Measurements from ENCODE around the gene LRRC39. TPM values are rescaled to one million over a fixed set of nuclear protein-coding genes. Genes with fewer than 3 reads are reported as not detected.
A peak's percentile ranks its signal among the peaks of the same experiment; 100 is the strongest.
"Not testable (repeated sequence)": the region's sequence is repeated elsewhere in the genome, so short reads cannot be mapped to it uniquely, and the experiment has no call there.

Gene LRRC39
- total and polyA plus RNA-seq, 12 donors = 13.9 to 355 (median 135) TPM

- H3K4me3 ChIP-seq; intact Hi-C loops (cut with DNase I); H3K4me1 ChIP-seq; ATAC-seq; DNase-seq; H3K27me3 ChIP-seq; H3K27ac ChIP-seq: not testable (repeated sequence)
- 69 to 71% methylated on average over 6 of the region's 6 CpGs for WGBS, 2 donors
- H3K9me3 ChIP-seq = peaks cover 0 to 18% (median 4%) of the 10 kb centered on the region in 11 donors
- H3K36me3 ChIP-seq = peaks cover 0 to 96% (median 38%) of the 10 kb centered on the region in 9 donors
Measured at GRCh38 chr1:100200060-100200459, 22.0 kb upstream of the LRRC39 start.

GRCh38 chr1:100198596-100198995 lies 20.5 kb upstream of the LRRC39 start:
- Histone ChIP-seq H3K9me3 (peaks cover 0 to 9% (median 0%) of the 10 kb centered on the region in 11 donors), H3K27ac (no peak overlapping the region), H3K4me1 (no peaks in the 10 kb centered on the region), H3K4me3 (no peak overlapping the region), H3K36me3 (peaks cover 0 to 99% (median 38%) of the 10 kb centered on the region in 9 donors), H3K27me3 (no peaks in the 10 kb centered on the region)
- WGBS, 2 donors = 93 to 97% methylated on average over 1 of the region's 1 CpG
- intact Hi-C loops (cut with DNase I) = no loop called here
- no peak for TF ChIP-seq CTCF (IDR thresholded peaks at IDR 0.05)
- ATAC-seq = no peak
- no peak for DNase-seq

- H3K27ac ChIP-seq = peak overlapping the region; percentile 57 to 91 (median 76)
- peaks cover 0 to 19% (median 0%) of the 10 kb centered on the region in 9 donors for H3K36me3 ChIP-seq
- 32 to 34% methylated on average over 3 of the region's 3 CpGs for WGBS, 2 donors
- ATAC-seq (peak; percentile 80 to 94 (median 86)), DNase-seq (peak in 1 of 2 donors; percentile 40)
- TF ChIP-seq CTCF (IDR thresholded peaks at IDR 0.05) = no peak
- intact Hi-C loops (cut with DNase I) = no loop called here
- peaks cover 0 to 21% (median 8%) of the 10 kb centered on the region in 9 donors for H3K4me1 ChIP-seq
- peak overlapping the region in 1 of 10 donors; percentile 7 for H3K4me3 ChIP-seq
- no peaks in the 10 kb centered on the region for H3K27me3 ChIP-seq
- peaks cover 0 to 9% (median 0%) of the 10 kb centered on the region in 11 donors for H3K9me3 ChIP-seq
Measured at GRCh38 chr1:100188617-100189016, 10.6 kb upstream of the LRRC39 start.

- Histone ChIP-seq H3K36me3 (peaks cover 0 to 12% (median 0%) of the 10 kb centered on the region in 9 donors), H3K4me1 (peaks cover 0 to 21% (median 8%) of the 10 kb centered on the region in 9 donors), H3K27me3 (no peaks in the 10 kb centered on the region), H3K9me3 (peaks cover 0 to 13% (median 0%) of the 10 kb centered on the region in 11 donors), H3K4me3 (peak overlapping the region in 1 of 10 donors; percentile 7), H3K27ac (peak overlapping the region; percentile 57 to 91 (median 76))
- no peak for TF ChIP-seq CTCF (IDR thresholded peaks at IDR 0.05)
- ATAC-seq (peak; percentile 70 to 86 (median 78)), DNase-seq (peak; percentile 17 to 62)
- intact Hi-C loops (cut with DNase I) = no loop called here
- WGBS, 2 donors = 43 to 55% methylated on average over 3 of the region's 3 CpGs
Measured at GRCh38 chr1:100187912-100188311, 9.9 kb upstream of the LRRC39 start.

- H3K27ac ChIP-seq = no peak overlapping the region
- peaks cover 0 to 18% (median 5%) of the 10 kb centered on the region in 9 donors for H3K4me1 ChIP-seq
- no peak for ATAC-seq
- H3K4me3 ChIP-seq = no peak overlapping the region
- H3K36me3 ChIP-seq = no peaks in the 10 kb centered on the region
- intact Hi-C loops (cut with DNase I) = no loop called here
- DNase-seq = no peak
- 53 to 59% methylated on average over 1 of the region's 1 CpG for WGBS, 2 donors
- peaks cover 0 to 13% (median 0%) of the 10 kb centered on the region in 11 donors for H3K9me3 ChIP-seq
- no peak for TF ChIP-seq CTCF (IDR thresholded peaks at IDR 0.05)
- no peaks in the 10 kb centered on the region for H3K27me3 ChIP-seq
Measured at GRCh38 chr1:100184536-100184935, 6.5 kb upstream of the LRRC39 start.

Data from heart right ventricle (tissue), 16 donors.